Measurements from ENCODE around the gene HIGD1C. TPM values are rescaled to one million over a fixed set of nuclear protein-coding genes. Genes with fewer than 3 reads are reported as not detected.
A peak's percentile ranks its signal among the peaks of the same experiment; 100 is the strongest.

Gene HIGD1C
- total RNA-seq, 1 experiment from 2014 or later, result not detected

GRCh38 chr12:50925920-50926319, 26.4 kb upstream of the HIGD1C start (continued):
- TF ChIP-seq, protein P1, sequence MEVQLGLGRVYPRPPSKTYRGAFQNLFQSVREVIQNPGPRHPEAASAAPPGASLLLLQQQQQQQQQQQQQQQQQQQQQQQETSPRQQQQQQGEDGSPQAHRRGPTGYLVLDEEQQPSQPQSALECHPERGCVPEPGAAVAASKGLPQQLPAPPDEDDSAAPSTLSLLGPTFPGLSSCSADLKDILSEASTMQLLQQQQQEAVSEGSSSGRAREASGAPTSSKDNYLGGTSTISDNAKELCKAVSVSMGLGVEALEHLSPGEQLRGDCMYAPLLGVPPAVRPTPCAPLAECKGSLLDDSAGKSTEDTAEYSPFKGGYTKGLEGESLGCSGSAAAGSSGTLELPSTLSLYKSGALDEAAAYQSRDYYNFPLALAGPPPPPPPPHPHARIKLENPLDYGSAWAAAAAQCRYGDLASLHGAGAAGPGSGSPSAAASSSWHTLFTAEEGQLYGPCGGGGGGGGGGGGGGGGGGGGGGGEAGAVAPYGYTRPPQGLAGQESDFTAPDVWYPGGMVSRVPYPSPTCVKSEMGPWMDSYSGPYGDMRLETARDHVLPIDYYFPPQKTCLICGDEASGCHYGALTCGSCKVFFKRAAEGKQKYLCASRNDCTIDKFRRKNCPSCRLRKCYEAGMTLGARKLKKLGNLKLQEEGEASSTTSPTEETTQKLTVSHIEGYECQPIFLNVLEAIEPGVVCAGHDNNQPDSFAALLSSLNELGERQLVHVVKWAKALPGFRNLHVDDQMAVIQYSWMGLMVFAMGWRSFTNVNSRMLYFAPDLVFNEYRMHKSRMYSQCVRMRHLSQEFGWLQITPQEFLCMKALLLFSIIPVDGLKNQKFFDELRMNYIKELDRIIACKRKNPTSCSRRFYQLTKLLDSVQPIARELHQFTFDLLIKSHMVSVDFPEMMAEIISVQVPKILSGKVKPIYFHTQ (CRISPR knock-in tag; IDR thresholded peaks at IDR 0.05), result no peak
- TF ChIP-seq, protein P2, sequence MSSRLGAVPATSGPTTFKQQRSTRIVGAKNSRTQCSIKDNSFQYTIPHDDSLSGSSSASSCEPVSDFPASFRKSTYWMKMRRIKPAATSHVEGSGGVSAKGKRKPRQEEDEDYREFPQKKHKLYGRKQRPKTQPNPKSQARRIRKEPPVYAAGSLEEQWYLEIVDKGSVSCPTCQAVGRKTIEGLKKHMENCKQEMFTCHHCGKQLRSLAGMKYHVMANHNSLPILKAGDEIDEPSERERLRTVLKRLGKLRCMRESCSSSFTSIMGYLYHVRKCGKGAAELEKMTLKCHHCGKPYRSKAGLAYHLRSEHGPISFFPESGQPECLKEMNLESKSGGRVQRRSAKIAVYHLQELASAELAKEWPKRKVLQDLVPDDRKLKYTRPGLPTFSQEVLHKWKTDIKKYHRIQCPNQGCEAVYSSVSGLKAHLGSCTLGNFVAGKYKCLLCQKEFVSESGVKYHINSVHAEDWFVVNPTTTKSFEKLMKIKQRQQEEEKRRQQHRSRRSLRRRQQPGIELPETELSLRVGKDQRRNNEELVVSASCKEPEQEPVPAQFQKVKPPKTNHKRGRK (CRISPR knock-in tag; IDR thresholded peaks at IDR 0.05; ENCODE audit: borderline replicate concordance), result no peak

DNA sequence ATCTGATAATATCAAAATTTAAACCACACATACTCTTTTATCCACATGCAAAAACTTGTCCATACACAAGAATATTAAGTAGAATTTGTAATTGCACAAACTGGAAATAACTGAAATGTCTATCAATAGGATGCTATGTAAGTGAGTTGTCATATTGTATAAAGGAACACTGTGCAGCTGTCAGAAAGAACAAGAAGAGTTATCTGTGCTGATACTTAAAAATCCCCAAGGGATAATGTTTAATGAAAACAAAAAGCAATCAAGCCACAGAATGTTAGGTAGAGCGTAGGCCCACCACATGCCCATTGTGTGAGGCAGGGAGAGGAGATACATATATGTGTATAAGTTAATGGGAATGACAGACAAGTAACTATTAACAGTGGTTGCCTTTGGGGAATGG, 25.9 kb upstream of the HIGD1C start:
- H3K27me3 Mint-ChIP-seq (ENCODE audit: low read depth), result no peaks in the 10 kb centered on the region
- peaks cover 73% of the 10 kb centered on the region for H3K4me1 Mint-ChIP-seq
- DNase-seq (ENCODE audit: low spot score) (no peak), ATAC-seq (no peak)
- H3K4me3 Mint-ChIP-seq, result peak overlapping the region; percentile 85
- H3K27ac Mint-ChIP-seq, result no peak overlapping the region
- H3K36me3 Mint-ChIP-seq, result peaks cover 7% of the 10 kb centered on the region; the same call in 1 of the 2 replicates
- POLR2A ChIA-PET, result interaction anchor here (1.1 kb wide), 1 partner anchor 8 kb away, joined by 4 read pairs; no protein-coding TSS in a partner anchor
- CTCF ChIA-PET, result no interaction called here
- H3K9me3 Mint-ChIP-seq, result no peaks in the 10 kb centered on the region
- no peak for TF ChIP-seq PRDM15 (CRISPR knock-in tag; IDR thresholded peaks at IDR 0.05)
- no peak for TF ChIP-seq FOXP1 (CRISPR knock-in tag; IDR thresholded peaks at IDR 0.05; ENCODE audit: borderline replicate concordance)
- TF ChIP-seq ZNF416 (CRISPR knock-in tag; IDR thresholded peaks at IDR 0.05), result no peak
- no peak for TF ChIP-seq ZNF317 (CRISPR knock-in tag; IDR thresholded peaks at IDR 0.05; ENCODE audit: borderline replicate concordance, low read depth)
- TF ChIP-seq, protein P3, sequence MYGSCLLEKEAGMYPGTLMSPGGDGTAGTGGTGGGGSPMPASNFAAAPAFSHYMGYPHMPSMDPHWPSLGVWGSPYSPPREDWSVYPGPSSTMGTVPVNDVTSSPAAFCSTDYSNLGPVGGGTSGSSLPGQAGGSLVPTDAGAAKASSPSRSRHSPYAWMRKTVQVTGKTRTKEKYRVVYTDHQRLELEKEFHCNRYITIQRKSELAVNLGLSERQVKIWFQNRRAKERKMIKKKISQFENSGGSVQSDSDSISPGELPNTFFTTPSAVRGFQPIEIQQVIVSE (CRISPR knock-in tag; IDR thresholded peaks at IDR 0.05; ENCODE audit: borderline replicate concordance), result no peak
- TF ChIP-seq IRF2 (CRISPR knock-in tag; IDR thresholded peaks at IDR 0.05; ENCODE audit: borderline replicate concordance, low read depth), result no peak
- TF ChIP-seq, protein P4, sequence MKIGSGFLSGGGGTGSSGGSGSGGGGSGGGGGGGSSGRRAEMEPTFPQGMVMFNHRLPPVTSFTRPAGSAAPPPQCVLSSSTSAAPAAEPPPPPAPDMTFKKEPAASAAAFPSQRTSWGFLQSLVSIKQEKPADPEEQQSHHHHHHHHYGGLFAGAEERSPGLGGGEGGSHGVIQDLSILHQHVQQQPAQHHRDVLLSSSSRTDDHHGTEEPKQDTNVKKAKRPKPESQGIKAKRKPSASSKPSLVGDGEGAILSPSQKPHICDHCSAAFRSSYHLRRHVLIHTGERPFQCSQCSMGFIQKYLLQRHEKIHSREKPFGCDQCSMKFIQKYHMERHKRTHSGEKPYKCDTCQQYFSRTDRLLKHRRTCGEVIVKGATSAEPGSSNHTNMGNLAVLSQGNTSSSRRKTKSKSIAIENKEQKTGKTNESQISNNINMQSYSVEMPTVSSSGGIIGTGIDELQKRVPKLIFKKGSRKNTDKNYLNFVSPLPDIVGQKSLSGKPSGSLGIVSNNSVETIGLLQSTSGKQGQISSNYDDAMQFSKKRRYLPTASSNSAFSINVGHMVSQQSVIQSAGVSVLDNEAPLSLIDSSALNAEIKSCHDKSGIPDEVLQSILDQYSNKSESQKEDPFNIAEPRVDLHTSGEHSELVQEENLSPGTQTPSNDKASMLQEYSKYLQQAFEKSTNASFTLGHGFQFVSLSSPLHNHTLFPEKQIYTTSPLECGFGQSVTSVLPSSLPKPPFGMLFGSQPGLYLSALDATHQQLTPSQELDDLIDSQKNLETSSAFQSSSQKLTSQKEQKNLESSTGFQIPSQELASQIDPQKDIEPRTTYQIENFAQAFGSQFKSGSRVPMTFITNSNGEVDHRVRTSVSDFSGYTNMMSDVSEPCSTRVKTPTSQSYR (CRISPR knock-in tag; IDR thresholded peaks at IDR 0.05), result no peak
- no peak for TF ChIP-seq HMGXB4 (CRISPR knock-in tag; IDR thresholded peaks at IDR 0.05)
- TF ChIP-seq IRF1 (CRISPR knock-in tag; IDR thresholded peaks at IDR 0.05), result no peak
- TF ChIP-seq TCF7 (CRISPR knock-in tag; IDR thresholded peaks at IDR 0.05; ENCODE audit: low read depth), result no peak
- no peak for TF ChIP-seq KAT7 (CRISPR knock-in tag; IDR thresholded peaks at IDR 0.05; ENCODE audit: borderline replicate concordance)
- no peak for TF ChIP-seq RELA (CRISPR knock-in tag; IDR thresholded peaks at IDR 0.05; ENCODE audit: borderline replicate concordance)
- TF ChIP-seq, protein P2 (CRISPR knock-in tag; IDR thresholded peaks at IDR 0.05; ENCODE audit: borderline replicate concordance), result no peak
- no peak for TF ChIP-seq USF2 (CRISPR knock-in tag; IDR thresholded peaks at IDR 0.05)
- TF ChIP-seq ELF4 (CRISPR knock-in tag; IDR thresholded peaks at IDR 0.05; ENCODE audit: low read depth), result no peak
- TF ChIP-seq GTF2I (CRISPR knock-in tag; conservative IDR thresholded peaks at IDR 0.05), result no peak

All from WTC11 (cell line).